MCF 10A (cell line): ENCODE measurements around the gene SMCO2. TPM values are rescaled to one million over a fixed set of nuclear protein-coding genes. Genes with fewer than 3 reads are reported as not detected.

Experiments used
- BruUV-seq: library from RNA; stranded (reverse); fragments of 400-500 nt; replicated peaks from 2 replicates; lab custom pipeline; 2021; lab: Mats Ljungman, UMichigan
- CTCF ChIA-PET: fragments of 300-600 bp; sonication (Branson Sonifier 250); formaldehyde crosslinking; extraction: SDS; loops from one replicate; lab custom pipeline; 2021; ENCODE audit warnings: antibody characterized with exemption, inconsistent platforms; lab: Yijun Ruan, JAX
- POLR2A ChIA-PET: fragments of 300-600, 350-650 bp; sonication (Branson Sonifier 250); formaldehyde crosslinking; extraction: SDS; loops from one replicate; lab custom pipeline; 2020; ENCODE audit warnings: antibody characterized with exemption, inconsistent platforms; lab: Yijun Ruan, JAX
- DNase-seq: peaks from one replicate; pipeline ENCODE4 v3.0.0-alpha.2; 2018; ENCODE audit not compliant: unreplicated experiment
- H3K27ac Mint-ChIP-seq: one replicate; pipeline ENCODE4 v1.8.0; 2022; ENCODE audit warnings: mild to moderate bottlenecking, low read depth, mixed read lengths; ENCODE audit not compliant: unreplicated experiment
- H3K27me3 Mint-ChIP-seq: one replicate; pipeline ENCODE4 v1.8.0; 2022; ENCODE audit warnings: mixed read lengths; ENCODE audit not compliant: insufficient read depth, unreplicated experiment
- H3K36me3 Mint-ChIP-seq: one replicate; pipeline ENCODE4 v1.8.0; 2022; ENCODE audit warnings: mild to moderate bottlenecking, moderate library complexity, mixed read lengths; ENCODE audit not compliant: insufficient read depth, unreplicated experiment
- H3K4me1 Mint-ChIP-seq: one replicate; pipeline ENCODE4 v1.8.0; 2022; ENCODE audit warnings: mixed read lengths; ENCODE audit not compliant: insufficient read depth, unreplicated experiment
- H3K4me3 Mint-ChIP-seq: one replicate; pipeline ENCODE4 v1.8.0; 2022; ENCODE audit warnings: mild to moderate bottlenecking, moderate library complexity, mixed read lengths; ENCODE audit not compliant: unreplicated experiment
- H3K9me3 Mint-ChIP-seq: one replicate; pipeline ENCODE4 v1.8.0; 2022; ENCODE audit warnings: mixed read lengths; ENCODE audit not compliant: unreplicated experiment
- intact Hi-C: fragments of 100-400 bp; cut with micrococcal nuclease; formaldehyde crosslinking; loops from 2 replicates; pipeline ENCODE4 v1.14.1; 2022
- total RNA-seq: library from RNA; stranded (reverse); gene quantifications from 2 replicates; pipeline ENCODE4 v1.2.3, GENCODE V29; 2022
- TF ChIP-seq, protein P1 (sequence below): fragments of 200-600 bp; IDR thresholded peaks from one replicate; pipeline ENCODE4 v1.8.0; 2022; ENCODE audit warnings: antibody characterized with exemption, mild to moderate bottlenecking; ENCODE audit not compliant: unreplicated experiment

Gene SMCO2
- total RNA-seq, 1 experiment from 2014 or later, result not detected

DNA sequence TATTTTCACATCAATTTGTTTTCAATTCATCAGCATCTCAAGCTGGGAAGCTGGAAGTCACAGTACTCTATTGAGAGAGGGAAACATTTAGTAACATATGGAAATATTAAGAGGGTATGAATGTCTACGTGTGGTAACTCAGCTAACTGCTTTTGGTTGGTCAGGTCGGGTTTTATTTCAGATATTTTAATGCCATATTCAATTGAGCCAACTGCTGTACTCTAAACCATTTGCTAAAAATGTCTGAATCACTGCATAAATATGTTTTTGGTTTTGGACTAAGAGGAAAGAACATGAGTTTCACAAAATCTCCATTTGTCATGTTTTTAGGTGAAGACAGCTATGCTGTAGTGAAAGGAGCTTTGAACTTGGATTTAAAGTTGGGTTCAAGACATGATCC, 58.6 kb downstream of the SMCO2 start:
- H3K27ac Mint-ChIP-seq, result no peak overlapping the region
- ChIA-PET CTCF (interaction anchor here (1.1 kb wide), 1 partner anchor 69 kb away, joined by 3 read pairs; no protein-coding TSS in a partner anchor), POLR2A (interaction anchor here (0.9 to 1.9 kb wide), 3 partner anchors 12 to 31 kb away, joined by 3 to 11 read pairs (median 3); partner anchors contain the start of gene PPFIBP1)
- TF ChIP-seq, protein P1, sequence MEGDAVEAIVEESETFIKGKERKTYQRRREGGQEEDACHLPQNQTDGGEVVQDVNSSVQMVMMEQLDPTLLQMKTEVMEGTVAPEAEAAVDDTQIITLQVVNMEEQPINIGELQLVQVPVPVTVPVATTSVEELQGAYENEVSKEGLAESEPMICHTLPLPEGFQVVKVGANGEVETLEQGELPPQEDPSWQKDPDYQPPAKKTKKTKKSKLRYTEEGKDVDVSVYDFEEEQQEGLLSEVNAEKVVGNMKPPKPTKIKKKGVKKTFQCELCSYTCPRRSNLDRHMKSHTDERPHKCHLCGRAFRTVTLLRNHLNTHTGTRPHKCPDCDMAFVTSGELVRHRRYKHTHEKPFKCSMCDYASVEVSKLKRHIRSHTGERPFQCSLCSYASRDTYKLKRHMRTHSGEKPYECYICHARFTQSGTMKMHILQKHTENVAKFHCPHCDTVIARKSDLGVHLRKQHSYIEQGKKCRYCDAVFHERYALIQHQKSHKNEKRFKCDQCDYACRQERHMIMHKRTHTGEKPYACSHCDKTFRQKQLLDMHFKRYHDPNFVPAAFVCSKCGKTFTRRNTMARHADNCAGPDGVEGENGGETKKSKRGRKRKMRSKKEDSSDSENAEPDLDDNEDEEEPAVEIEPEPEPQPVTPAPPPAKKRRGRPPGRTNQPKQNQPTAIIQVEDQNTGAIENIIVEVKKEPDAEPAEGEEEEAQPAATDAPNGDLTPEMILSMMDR, result no peak
- no peaks in the 10 kb centered on the region for H3K27me3 Mint-ChIP-seq
- no peaks in the 10 kb centered on the region for H3K36me3 Mint-ChIP-seq
- no TSS peak for BruUV-seq
- intact Hi-C loops, result no loop called here
- H3K4me1 Mint-ChIP-seq, result no peaks in the 10 kb centered on the region
- no peak overlapping the region for H3K4me3 Mint-ChIP-seq
- H3K9me3 Mint-ChIP-seq, result peaks cover 9% of the 10 kb centered on the region
- no peak for DNase-seq

DNA sequence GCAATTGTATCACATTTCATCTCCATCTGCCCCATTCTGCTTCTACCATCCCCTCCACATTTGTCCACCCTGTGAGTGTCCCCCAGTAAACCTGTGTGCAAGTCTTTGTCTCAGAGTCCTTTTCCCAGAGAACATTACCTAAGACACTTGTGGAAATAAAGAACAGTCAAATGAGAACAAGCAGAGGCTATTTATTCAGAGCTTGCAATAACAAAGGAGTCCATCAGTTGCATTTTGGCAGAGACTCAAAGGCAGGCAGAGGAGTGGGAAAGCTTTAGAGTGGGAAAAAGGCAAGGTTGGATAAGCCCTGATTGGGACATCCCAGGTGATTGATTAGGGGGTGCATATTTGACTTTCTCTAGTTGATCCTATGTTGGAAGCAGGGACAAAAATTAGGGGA, 59.2 kb downstream of the SMCO2 start:
- ChIA-PET CTCF (interaction anchor here (1.1 kb wide), 1 partner anchor 70 kb away, joined by 3 read pairs; no protein-coding TSS in a partner anchor), POLR2A (interaction anchor here (0.9 to 1.9 kb wide), 3 partner anchors 18 to 58 kb away, joined by 3 to 11 read pairs (median 3); partner anchors contain the start of gene PPFIBP1)
- DNase-seq, result no peak
- Mint-ChIP-seq H3K27me3 (no peaks in the 10 kb centered on the region), H3K36me3 (no peaks in the 10 kb centered on the region), H3K27ac (no peak overlapping the region), H3K4me3 (no peak overlapping the region), H3K4me1 (no peaks in the 10 kb centered on the region), H3K9me3 (peaks cover 9% of the 10 kb centered on the region)
- TF ChIP-seq, protein P1, result no peak
- BruUV-seq, result no TSS peak
- intact Hi-C loops, result no loop called here

DNA sequence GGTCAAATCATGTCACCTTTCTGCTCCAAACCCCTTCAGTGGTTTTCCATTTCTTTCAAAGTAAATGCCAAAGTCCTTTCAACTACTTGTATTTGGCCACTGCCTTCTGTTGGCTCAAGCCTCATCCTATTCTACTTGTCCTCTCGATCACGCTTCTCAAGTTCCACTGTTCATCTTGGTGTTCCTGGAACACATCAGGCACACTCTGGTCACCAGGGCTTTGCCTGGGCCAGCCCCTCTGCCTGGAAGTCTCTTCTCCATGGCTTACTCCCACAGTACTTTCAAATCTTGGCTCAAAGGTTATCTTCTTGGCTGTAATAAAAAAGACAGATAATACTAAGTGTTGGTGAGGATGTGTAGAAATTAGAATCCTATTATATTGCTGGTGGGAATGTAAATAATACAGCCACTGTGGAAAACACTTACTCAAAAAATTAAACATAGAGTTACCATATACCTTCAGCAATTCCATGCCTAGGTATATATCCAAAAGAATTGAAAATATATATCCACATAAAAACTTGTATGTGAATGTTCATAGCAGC, 60.2 kb downstream of the SMCO2 start:
- ChIA-PET CTCF (no interaction called here), POLR2A (interaction anchor here (1.1 kb wide), 1 partner anchor 59 kb away, joined by 3 read pairs; no protein-coding TSS in a partner anchor)
- no peak for DNase-seq
- no peak overlapping the region for H3K27ac Mint-ChIP-seq
- no peak overlapping the region for H3K4me3 Mint-ChIP-seq
- intact Hi-C loops, result no loop called here
- peaks cover 9% of the 10 kb centered on the region for H3K9me3 Mint-ChIP-seq
- H3K36me3 Mint-ChIP-seq, result no peaks in the 10 kb centered on the region
- no TSS peak for BruUV-seq
- no peaks in the 10 kb centered on the region for H3K4me1 Mint-ChIP-seq
- TF ChIP-seq, protein P1, result no peak
- H3K27me3 Mint-ChIP-seq, result no peaks in the 10 kb centered on the region

DNA sequence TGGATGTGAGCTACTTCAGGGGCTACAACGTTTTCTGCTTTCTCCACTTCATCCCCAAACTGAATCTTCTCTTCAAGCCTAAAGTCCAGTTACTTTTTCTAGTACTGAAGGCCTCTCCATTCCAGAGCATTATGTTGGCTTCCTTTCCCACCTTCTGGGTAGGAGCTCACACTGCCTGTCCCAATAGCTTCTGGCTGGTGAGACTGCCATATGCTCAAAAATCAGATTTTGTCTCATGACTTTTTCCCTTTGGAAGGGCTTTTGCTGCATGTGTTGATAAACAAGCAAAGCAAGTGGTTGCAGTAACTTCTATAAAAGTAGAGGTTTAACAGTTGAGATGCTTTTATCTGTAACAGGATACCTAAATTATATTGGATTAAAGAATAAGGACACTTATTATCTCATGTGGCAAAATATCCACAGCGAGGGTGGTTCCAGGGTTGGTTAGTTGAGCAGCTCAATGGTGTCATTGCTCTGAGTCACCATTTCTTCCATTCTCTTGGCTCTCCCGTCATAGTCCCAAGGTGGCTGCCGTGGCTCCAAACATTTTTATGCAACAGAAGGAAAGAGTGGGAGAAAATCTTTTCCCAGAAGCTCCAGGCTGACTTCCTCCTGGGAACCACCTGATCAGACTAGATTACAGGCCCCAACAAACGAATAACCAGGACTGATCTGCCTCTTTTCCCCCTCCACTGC, 62.3 kb downstream of the SMCO2 start:
- Mint-ChIP-seq H3K9me3 (peaks cover 9% of the 10 kb centered on the region), H3K4me3 (no peak overlapping the region), H3K27ac (no peak overlapping the region), H3K4me1 (no peaks in the 10 kb centered on the region), H3K27me3 (no peaks in the 10 kb centered on the region), H3K36me3 (no peaks in the 10 kb centered on the region)
- ChIA-PET POLR2A (no interaction called here), CTCF (interaction anchor here (1.1 to 1.6 kb wide), 2 partner anchors 75 to 84 kb away, joined by 3 read pairs; no protein-coding TSS in a partner anchor)
- no TSS peak for BruUV-seq
- TF ChIP-seq, protein P1, result no peak
- DNase-seq, result no peak
- intact Hi-C loops, result no loop called here
